Left lobe of liver (tissue), 2 donors: ENCODE results near the gene OR4C46. TPM values are rescaled to one million over a fixed set of nuclear protein-coding genes. Genes with fewer than 3 reads are reported as not detected.
"Not testable (repeated sequence)": the region's sequence is repeated elsewhere in the genome, so short reads cannot be mapped to it uniquely, and the experiment has no call there.

Experiments
- ATAC-seq: fragments of 200-7000 bp; cut with Tn5 transposase; one replicate; pipeline ENCODE4 v1.9.1; 2020; ENCODE audit warnings: mild to moderate bottlenecking, moderate library complexity
- DNase-seq: peaks from one replicate; pipeline ENCODE4 v3.0.0-alpha.2; 2020; ENCODE audit warnings: low spot score
- total RNA-seq: library from RNA; stranded (reverse); gene quantifications from one replicate; pipeline ENCODE4 v1.2.1, GENCODE V29; 2021
- donor health status: DM: no; HTN: no; CAD: no; lungs with moderate emphysema.
- donor health status: DM: no; HTN: yes; CAD: no.

Gene OR4C46
- total RNA-seq: not detected

GRCh38 chr11:54603898-54604297 lies at the start of gene OR4C46:
OR4C46 (minus strand) TSS chr11:54603998; CDS start chr11:54603998, 0 bp downstream.
- DNase-seq (no peak), ATAC-seq (no peak)

GRCh38 chr11:54645606-54646005 lies 41.8 kb upstream of the OR4C46 start:
- ATAC-seq, DNase-seq: not testable (repeated sequence)

- not testable (repeated sequence) for ATAC-seq, DNase-seq
Observed at GRCh38 chr11:54561439-54561838, 42.4 kb downstream of the OR4C46 start.

GRCh38 chr11:54558919-54559318 lies 44.9 kb downstream of the OR4C46 start:
- ATAC-seq: no peak
- DNase-seq: no peak

GRCh38 chr11:54558407-54558806 lies 45.4 kb downstream of the OR4C46 start:
- DNase-seq: no peak
- no peak for ATAC-seq

Other genes with a start within 250 kb of the OR4C46 start
- not detected for gene OR4A5, start 102.8 kb upstream of the OR4C46 start, total RNA-seq